SU-DHL-6 (cell line): Measurements from ENCODE around the gene PPP1R13L.

Experiments used
- H2AFZ ChIP-seq: fragments of 200-600 bp; sonication (generic); 2 replicates; pipeline ENCODE4 v1.6.1; 2014; ENCODE audit warnings: low read depth, mild to moderate bottlenecking, moderate library complexity, mixed read lengths, antibody characterized with exemption, low read length; ENCODE audit not compliant: severe bottlenecking
- H3F3A ChIP-seq: fragments of 200-600 bp; shearing (Covaris generic); 2 replicates; pipeline ENCODE4 v1.6.0; 2016; ENCODE audit warnings: antibody characterized with exemption, mild to moderate bottlenecking; ENCODE audit not compliant: insufficient read depth
- H3K27ac ChIP-seq: fragments of 200-600 bp; sonication (generic); 2 replicates; pipeline ENCODE4 v1.5.1; 2016; ENCODE audit warnings: low read depth, mild to moderate bottlenecking, low read length, moderate library complexity, mixed read lengths
- H3K27me3 ChIP-seq: fragments of 200-600 bp; sonication (generic), shearing (Covaris generic); 2 replicates; pipeline ENCODE4 v1.6.0; 2014; ENCODE audit warnings: mild to moderate bottlenecking, low read length
- H3K36me3 ChIP-seq: fragments of 200-600 bp; sonication (generic); 2 replicates; pipeline ENCODE4 v1.6.1; 2014; ENCODE audit warnings: mild to moderate bottlenecking, low read length, mixed read lengths
- H3K4me2 ChIP-seq: fragments of 300-600, 200-600 bp; shearing (Covaris generic), sonication (generic); 2 replicates; pipeline ENCODE4 v1.6.0; 2014; ENCODE audit warnings: low read length, low read depth, mild to moderate bottlenecking; ENCODE audit not compliant: poor library complexity, severe bottlenecking
- H3K4me3 ChIP-seq: fragments of 200-600 bp; sonication (generic); 2 replicates; pipeline ENCODE4 v1.5.1; 2014; ENCODE audit warnings: antibody characterized with exemption, low read length, mild to moderate bottlenecking, mixed read lengths; ENCODE audit not compliant: insufficient read depth, poor library complexity, severe bottlenecking
- H3K79me2 ChIP-seq: fragments of 200-600 bp; sonication (generic); 2 replicates; pipeline ENCODE4 v1.6.1; 2014; ENCODE audit warnings: mild to moderate bottlenecking, low read length, moderate library complexity; ENCODE audit not compliant: insufficient read depth
- H3K9ac ChIP-seq: fragments of 200-600 bp; sonication (generic); 2 replicates; pipeline ENCODE4 v1.7.0; 2014; ENCODE audit warnings: mild to moderate bottlenecking, low read length
- H3K9me2 ChIP-seq: fragments of 200-600 bp; sonication (generic); replicated peaks from 2 replicates; pipeline ENCODE4 v1.6.1; 2014; ENCODE audit warnings: low read length; ENCODE audit not compliant: insufficient read depth
- H3K9me3 ChIP-seq: fragments of 200-600 bp; sonication (generic); 2 replicates; pipeline ENCODE4 v1.6.1; 2014; ENCODE audit warnings: low read length, mixed read lengths; ENCODE audit not compliant: insufficient read depth
- H4K20me1 ChIP-seq: fragments of 200-600 bp; sonication (generic); 2 replicates; pipeline ENCODE4 v1.6.1; 2014; ENCODE audit warnings: low read depth, mild to moderate bottlenecking, antibody characterized with exemption, low read length, moderate library complexity, mixed read lengths
- CTCF ChIP-seq: fragments of 200-600 bp; sonication (generic); IDR thresholded peaks from one replicate; pipeline ENCODE4 v1.5.1; 2017; ENCODE audit warnings: antibody characterized with exemption, mild to moderate bottlenecking, low read length, moderate library complexity; ENCODE audit not compliant: insufficient read depth, poor library complexity, severe bottlenecking
- EZH2phosphoT487 ChIP-seq: fragments of 200-600 bp; sonication (generic), shearing (Covaris generic); conservative IDR thresholded peaks from 2 replicates; pipeline ENCODE4 v1.6.1; 2018; ENCODE audit warnings: mild to moderate bottlenecking, antibody characterized with exemption, low read length, moderate library complexity, mixed read lengths

The PPP1R13L gene

GRCh38 chr19:45349430-45349941 is 55.4 kb downstream of the PPP1R13L start:
- H3K9me2 ChIP-seq: no peaks in the 10 kb centered on the region
- H3K79me2 ChIP-seq: no peaks in the 10 kb centered on the region
- no peak overlapping the region for H3K27ac ChIP-seq
- no peaks in the 10 kb centered on the region for H3K9me3 ChIP-seq
- no peaks in the 10 kb centered on the region for H4K20me1 ChIP-seq
- no peak overlapping the region for H2AFZ ChIP-seq
- H3F3A ChIP-seq: no peaks in the 10 kb centered on the region
- H3K36me3 ChIP-seq: no peaks in the 10 kb centered on the region
- no peak overlapping the region for H3K4me3 ChIP-seq
- no peaks in the 10 kb centered on the region for H3K27me3 ChIP-seq
- H3K9ac ChIP-seq: no peak overlapping the region
- H3K4me2 ChIP-seq: no peak overlapping the region
- TF ChIP-seq EZH2phosphoT487: no peak
- TF ChIP-seq CTCF: no peak

DNA sequence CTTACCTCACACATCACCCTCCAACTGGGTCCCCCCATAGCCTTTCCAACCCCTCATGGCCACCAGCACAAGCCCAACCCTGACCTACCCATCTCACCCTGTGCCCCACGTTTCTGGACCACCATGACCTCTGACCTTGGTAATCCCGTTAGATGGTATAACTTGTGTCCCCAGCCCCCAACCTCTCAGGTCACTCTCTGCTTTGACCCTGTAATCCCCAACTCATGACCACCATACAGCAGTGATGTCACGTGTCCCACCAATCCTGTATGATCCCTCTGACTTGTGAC is 55.8 kb downstream of the PPP1R13L start:
- H3K9ac ChIP-seq: no peak overlapping the region
- H2AFZ ChIP-seq: no peak overlapping the region
- no peaks in the 10 kb centered on the region for H3K36me3 ChIP-seq
- TF ChIP-seq EZH2phosphoT487 (no peak), CTCF (no peak)
- no peak overlapping the region for H3K27ac ChIP-seq
- H3K4me3 ChIP-seq: no peak overlapping the region
- no peaks in the 10 kb centered on the region for H3K9me2 ChIP-seq
- no peaks in the 10 kb centered on the region for H3F3A ChIP-seq
- H3K9me3 ChIP-seq: no peaks in the 10 kb centered on the region
- no peaks in the 10 kb centered on the region for H4K20me1 ChIP-seq
- no peaks in the 10 kb centered on the region for H3K27me3 ChIP-seq
- no peaks in the 10 kb centered on the region for H3K79me2 ChIP-seq
- H3K4me2 ChIP-seq: no peak overlapping the region

DNA sequence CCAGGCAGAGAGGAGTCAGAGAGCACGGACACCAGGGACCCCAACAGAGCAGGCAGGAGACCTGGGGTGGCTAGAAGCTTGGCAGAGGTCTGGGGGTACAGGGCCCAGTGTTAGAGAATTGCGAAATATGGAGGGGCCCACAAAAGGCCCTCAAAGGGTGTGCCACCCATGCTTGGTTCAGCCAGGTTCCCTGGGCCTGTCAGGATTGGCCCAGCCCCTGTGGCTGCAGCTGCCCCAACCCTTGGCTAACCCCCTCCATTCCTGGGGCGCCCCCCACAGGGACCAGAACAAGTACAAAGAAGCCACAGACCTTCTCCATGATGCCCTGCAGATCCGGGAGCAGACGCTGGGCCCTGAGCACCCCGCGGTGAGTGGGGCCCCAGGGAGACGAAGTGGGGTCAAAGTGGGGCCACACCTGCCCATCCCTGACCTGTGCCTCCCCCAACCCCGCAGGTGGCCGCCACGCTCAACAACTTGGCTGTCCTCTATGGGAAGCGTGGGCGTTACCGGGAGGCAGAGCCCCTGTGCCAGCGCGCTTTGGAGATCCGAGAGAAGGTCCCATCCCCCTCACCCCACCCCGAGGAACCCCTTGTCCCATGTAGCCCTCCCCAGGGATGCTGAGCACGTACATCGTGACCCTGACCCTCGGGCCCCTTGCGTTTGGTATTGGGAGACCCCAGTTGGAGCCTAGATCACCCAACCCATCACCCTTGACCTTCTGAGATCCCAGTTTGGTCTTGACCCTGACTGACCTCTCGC is 56.3 kb downstream of the PPP1R13L start:
- Histone ChIP-seq H3K9me3 (no peaks in the 10 kb centered on the region), H3K79me2 (no peaks in the 10 kb centered on the region), H3K36me3 (no peaks in the 10 kb centered on the region), H3K27me3 (no peaks in the 10 kb centered on the region), H3K4me2 (no peak overlapping the region), H3K9me2 (no peaks in the 10 kb centered on the region), H3K9ac (no peak overlapping the region), H4K20me1 (no peaks in the 10 kb centered on the region), H3K27ac (no peak overlapping the region), H2AFZ (no peak overlapping the region), H3F3A (no peaks in the 10 kb centered on the region), H3K4me3 (no peak overlapping the region)
- TF ChIP-seq CTCF (no peak), EZH2phosphoT487 (no peak)
